ENCODE results near the gene CTDNEP1.

DNA sequence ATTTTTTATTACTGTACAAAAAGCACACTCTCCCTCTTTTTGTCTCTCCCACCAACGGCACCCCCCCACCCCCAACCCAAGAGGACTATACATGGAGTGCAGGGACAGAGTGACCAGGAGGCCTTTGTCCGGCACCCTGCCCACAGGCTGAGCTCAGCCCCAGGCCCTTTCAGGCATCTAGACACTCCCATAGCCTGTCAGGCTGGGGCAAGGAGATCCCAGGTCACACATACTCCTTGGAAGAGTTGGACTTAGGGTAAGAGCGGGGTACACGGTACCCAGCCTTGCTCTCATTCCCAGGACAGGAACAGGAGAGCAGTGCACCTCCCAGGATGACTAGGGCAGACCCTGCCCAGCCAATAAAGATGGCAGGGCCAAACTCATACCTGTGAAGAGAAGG, 8.6 kb upstream of the CTDNEP1 start:
- TF ChIP-seq POLR2A (IDR thresholded peaks at IDR 0.05; ENCODE audit: low read length) (no peak), SMC3 (IDR thresholded peaks at IDR 0.05) (no peak)
- TF ChIP-seq, protein P1, sequence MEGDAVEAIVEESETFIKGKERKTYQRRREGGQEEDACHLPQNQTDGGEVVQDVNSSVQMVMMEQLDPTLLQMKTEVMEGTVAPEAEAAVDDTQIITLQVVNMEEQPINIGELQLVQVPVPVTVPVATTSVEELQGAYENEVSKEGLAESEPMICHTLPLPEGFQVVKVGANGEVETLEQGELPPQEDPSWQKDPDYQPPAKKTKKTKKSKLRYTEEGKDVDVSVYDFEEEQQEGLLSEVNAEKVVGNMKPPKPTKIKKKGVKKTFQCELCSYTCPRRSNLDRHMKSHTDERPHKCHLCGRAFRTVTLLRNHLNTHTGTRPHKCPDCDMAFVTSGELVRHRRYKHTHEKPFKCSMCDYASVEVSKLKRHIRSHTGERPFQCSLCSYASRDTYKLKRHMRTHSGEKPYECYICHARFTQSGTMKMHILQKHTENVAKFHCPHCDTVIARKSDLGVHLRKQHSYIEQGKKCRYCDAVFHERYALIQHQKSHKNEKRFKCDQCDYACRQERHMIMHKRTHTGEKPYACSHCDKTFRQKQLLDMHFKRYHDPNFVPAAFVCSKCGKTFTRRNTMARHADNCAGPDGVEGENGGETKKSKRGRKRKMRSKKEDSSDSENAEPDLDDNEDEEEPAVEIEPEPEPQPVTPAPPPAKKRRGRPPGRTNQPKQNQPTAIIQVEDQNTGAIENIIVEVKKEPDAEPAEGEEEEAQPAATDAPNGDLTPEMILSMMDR (IDR thresholded peaks at IDR 0.05) = no peak
